HL-60/S4 (cell line): ENCODE data around the gene MEF2B.
"Not testable (repeated sequence)": the region's sequence is repeated elsewhere in the genome, so short reads cannot be mapped to it uniquely, and the experiment has no call there.

Source experiments
- in situ Hi-C: fragments of 300-500 bp; cut with MboI; formaldehyde crosslinking; loops from 2 replicates; pipeline ENCODE4 v1.14.3; 2022; ENCODE audit warnings: low sequenced_read_pairs

The MEF2B gene

GRCh38 chr19:19103167-19103566 lies 66.9 kb downstream of the MEF2B start:
- in situ Hi-C loops, result no loop called here

GRCh38 chr19:19102566-19102965 lies 67.5 kb downstream of the MEF2B start:
- in situ Hi-C loops, result not testable (repeated sequence)

- in situ Hi-C loops, result no loop called here
Measured at GRCh38 chr19:19101540-19101939, 68.5 kb downstream of the MEF2B start.

- in situ Hi-C loops, result no loop called here
Measured at GRCh38 chr19:19098703-19099632, 71.1 kb downstream of the MEF2B start.

GRCh38 chr19:19098084-19098702 lies 71.9 kb downstream of the MEF2B start:
- in situ Hi-C loops, result no loop called here

GRCh38 chr19:19096641-19097627 lies 73.1 kb downstream of the MEF2B start:
- in situ Hi-C loops, result no loop called here

- in situ Hi-C loops, result no loop called here
Measured at GRCh38 chr19:19095691-19096090, 74.4 kb downstream of the MEF2B start.
